ENCODE data around the gene TMEM50B. TPM values are rescaled to one million over a fixed set of nuclear protein-coding genes. Genes with fewer than 3 reads are reported as not detected.

The TMEM50B gene
- total and polyA plus RNA-seq, 4 donors, result 43.7 to 80.9 (median 68.3) TPM

GRCh38 chr21:33505833-33506232 lies 26.1 kb upstream of the TMEM50B start:
- H3K36me3 ChIP-seq (ENCODE audit: control insufficient read depth, insufficient read depth, low read length), result peaks cover 32% of the 10 kb centered on the region
- WGBS (ENCODE audit: insufficient coverage), result no CpG with 5 or more reads among the region's 8 CpGs
- H3K4me1 ChIP-seq (ENCODE audit: control insufficient read depth, insufficient read depth, low read length), result no peaks in the 10 kb centered on the region
- no peaks in the 10 kb centered on the region for H3K9me3 ChIP-seq (ENCODE audit: control insufficient read depth, insufficient read depth, low read length)
- DNase-seq (ENCODE audit: low read depth in 4 of 6, low spot score in 6 of 6), result no peak
- no peak overlapping the region for H3K4me3 ChIP-seq (ENCODE audit: low read depth, low read length)
- no peaks in the 10 kb centered on the region for H3K27me3 ChIP-seq (ENCODE audit: control insufficient read depth, insufficient read depth, low read length)
- no peak overlapping the region for H3K27ac ChIP-seq (ENCODE audit: low read depth, low read length)

GRCh38 chr21:33496345-33496744 lies 16.6 kb upstream of the TMEM50B start:
- DNase-seq (ENCODE audit: low read depth in 4 of 6, low spot score in 6 of 6), result no peak
- H3K27ac ChIP-seq (ENCODE audit: low read depth, low read length), result no peak overlapping the region
- no peak overlapping the region for H3K4me3 ChIP-seq (ENCODE audit: low read depth, low read length)
- H3K27me3 ChIP-seq (ENCODE audit: control insufficient read depth, insufficient read depth, low read length), result no peaks in the 10 kb centered on the region
- H3K9me3 ChIP-seq (ENCODE audit: control insufficient read depth, insufficient read depth, low read length), result no peaks in the 10 kb centered on the region
- peaks cover 4% of the 10 kb centered on the region for H3K4me1 ChIP-seq (ENCODE audit: control insufficient read depth, insufficient read depth, low read length)
- H3K36me3 ChIP-seq (ENCODE audit: control insufficient read depth, insufficient read depth, low read length), result peaks cover 4% of the 10 kb centered on the region
- 50% methylated on average over 6 of the region's 7 CpGs for WGBS (ENCODE audit: insufficient coverage)

- H3K4me3 ChIP-seq (ENCODE audit: low read depth, low read length), result no peak overlapping the region
- WGBS (ENCODE audit: insufficient coverage), result 53% methylated on average over 4 of the region's 4 CpGs
- H3K36me3 ChIP-seq (ENCODE audit: control insufficient read depth, insufficient read depth, low read length), result no peaks in the 10 kb centered on the region
These were observed 16.0 kb upstream of the TMEM50B start for GRCh38 chr21:33495743-33496142.

GRCh38 chr21:33493756-33494155 lies 14.0 kb upstream of the TMEM50B start:
- no peaks in the 10 kb centered on the region for H3K9me3 ChIP-seq (ENCODE audit: control insufficient read depth, insufficient read depth, low read length)
- no CpG with 5 or more reads among the region's 3 CpGs for WGBS (ENCODE audit: insufficient coverage)

More at GRCh38 chr21:33495743-33496142, 16.0 kb upstream of the TMEM50B start:
- no peak overlapping the region for H3K27ac ChIP-seq (ENCODE audit: low read depth, low read length)
- no peak for DNase-seq (ENCODE audit: low read depth in 4 of 6, low spot score in 6 of 6)
- H3K4me1 ChIP-seq (ENCODE audit: control insufficient read depth, insufficient read depth, low read length), result peaks cover 4% of the 10 kb centered on the region
- H3K9me3 ChIP-seq (ENCODE audit: control insufficient read depth, insufficient read depth, low read length), result no peaks in the 10 kb centered on the region
- no peaks in the 10 kb centered on the region for H3K27me3 ChIP-seq (ENCODE audit: control insufficient read depth, insufficient read depth, low read length)

DNA sequence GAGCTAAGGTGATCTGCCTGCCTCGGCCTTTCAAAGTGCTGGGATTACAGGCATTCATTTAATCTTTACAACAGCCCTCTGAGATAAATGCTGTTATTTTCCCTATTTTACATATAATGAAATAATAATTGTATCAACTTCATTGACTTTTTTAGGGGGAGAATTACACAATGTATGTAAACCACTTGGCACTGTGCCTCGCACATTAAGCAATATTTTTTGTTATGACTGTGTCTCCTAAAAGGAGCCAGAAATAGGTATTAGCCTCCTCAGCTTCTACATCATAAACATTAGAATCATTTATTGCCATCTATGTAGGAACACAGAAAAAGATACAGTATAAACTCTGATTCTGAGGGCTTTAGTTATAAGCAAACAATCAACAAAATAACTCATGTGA lies 12.8 kb upstream of the TMEM50B start:
- Histone ChIP-seq H3K27ac (ENCODE audit: low read depth, low read length) (no peak overlapping the region), H3K27me3 (ENCODE audit: control insufficient read depth, insufficient read depth, low read length) (no peaks in the 10 kb centered on the region), H3K36me3 (ENCODE audit: control insufficient read depth, insufficient read depth, low read length) (no peaks in the 10 kb centered on the region), H3K4me1 (ENCODE audit: control insufficient read depth, insufficient read depth, low read length) (peaks cover 4% of the 10 kb centered on the region), H3K9me3 (ENCODE audit: control insufficient read depth, insufficient read depth, low read length) (no peaks in the 10 kb centered on the region), H3K4me3 (ENCODE audit: low read depth, low read length) (no peak overlapping the region)
- no peak for DNase-seq (ENCODE audit: low read depth in 4 of 6, low spot score in 6 of 6)
- WGBS (ENCODE audit: insufficient coverage), result no CpG with 5 or more reads among the region's 2 CpGs

More at GRCh38 chr21:33493756-33494155, 14.0 kb upstream of the TMEM50B start:
- Histone ChIP-seq H3K4me1 (ENCODE audit: control insufficient read depth, insufficient read depth, low read length) (peaks cover 4% of the 10 kb centered on the region), H3K27me3 (ENCODE audit: control insufficient read depth, insufficient read depth, low read length) (no peaks in the 10 kb centered on the region), H3K4me3 (ENCODE audit: low read depth, low read length) (no peak overlapping the region), H3K27ac (ENCODE audit: low read depth, low read length) (no peak overlapping the region), H3K36me3 (ENCODE audit: control insufficient read depth, insufficient read depth, low read length) (no peaks in the 10 kb centered on the region)
- no peak for DNase-seq (ENCODE audit: low read depth in 4 of 6, low spot score in 6 of 6)

GRCh38 chr21:33491373-33492102 lies 11.8 kb upstream of the TMEM50B start, which contains the start of gene DNAJC28:
Gene DNAJC28, minus strand, starts transcription at chr21:33491716. Its CDS starts 2,323 bp downstream, at chr21:33489393.
- 0% methylated on average over 52 of the region's 52 CpGs for WGBS (ENCODE audit: insufficient coverage)
- H3K27me3 ChIP-seq (ENCODE audit: control insufficient read depth, insufficient read depth, low read length), result no peaks in the 10 kb centered on the region
- peak within 1 kb of the TSS; percentile 80 for H3K27ac ChIP-seq (ENCODE audit: low read depth, low read length)
- DNase-seq (ENCODE audit: low read depth in 4 of 6, low spot score in 6 of 6), result peak; percentile 93 to 99 (median 96)
- peaks cover 4% of the 10 kb centered on the region for H3K4me1 ChIP-seq (ENCODE audit: control insufficient read depth, insufficient read depth, low read length)
- H3K9me3 ChIP-seq (ENCODE audit: control insufficient read depth, insufficient read depth, low read length), result no peaks in the 10 kb centered on the region
- H3K36me3 ChIP-seq (ENCODE audit: control insufficient read depth, insufficient read depth, low read length), result no peaks in the 10 kb centered on the region
- peak within 1 kb of the TSS; percentile 80 for H3K4me3 ChIP-seq (ENCODE audit: low read depth, low read length)

- H3K4me1 ChIP-seq (ENCODE audit: control insufficient read depth, insufficient read depth, low read length), result peaks cover 4% of the 10 kb centered on the region
- DNase-seq (ENCODE audit: low read depth in 4 of 6, low spot score in 6 of 6), result peak in 2 of 6 donors; percentile 8 to 46
- H3K9me3 ChIP-seq (ENCODE audit: control insufficient read depth, insufficient read depth, low read length), result no peaks in the 10 kb centered on the region
- 7% methylated on average over 9 of the region's 12 CpGs for WGBS (ENCODE audit: insufficient coverage)
- no peaks in the 10 kb centered on the region for H3K36me3 ChIP-seq (ENCODE audit: control insufficient read depth, insufficient read depth, low read length)
- H3K4me3 ChIP-seq (ENCODE audit: low read depth, low read length), result peak overlapping the region; percentile 80
- H3K27me3 ChIP-seq (ENCODE audit: control insufficient read depth, insufficient read depth, low read length), result no peaks in the 10 kb centered on the region
- peak overlapping the region; percentile 80 for H3K27ac ChIP-seq (ENCODE audit: low read depth, low read length)
These were observed 11.2 kb upstream of the TMEM50B start for GRCh38 chr21:33490991-33491372.

GRCh38 chr21:33488936-33489335 lies 9.2 kb upstream of the TMEM50B start:
- Histone ChIP-seq H3K27me3 (ENCODE audit: control insufficient read depth, insufficient read depth, low read length) (no peaks in the 10 kb centered on the region), H3K4me3 (ENCODE audit: low read depth, low read length) (no peak overlapping the region), H3K4me1 (ENCODE audit: control insufficient read depth, insufficient read depth, low read length) (peaks cover 4% of the 10 kb centered on the region), H3K36me3 (ENCODE audit: control insufficient read depth, insufficient read depth, low read length) (no peaks in the 10 kb centered on the region), H3K27ac (ENCODE audit: low read depth, low read length) (no peak overlapping the region), H3K9me3 (ENCODE audit: control insufficient read depth, insufficient read depth, low read length) (no peaks in the 10 kb centered on the region)
- WGBS (ENCODE audit: insufficient coverage), result no CpG with 5 or more reads among the region's 4 CpGs
- DNase-seq (ENCODE audit: low read depth in 4 of 6, low spot score in 6 of 6), result no peak

DNA sequence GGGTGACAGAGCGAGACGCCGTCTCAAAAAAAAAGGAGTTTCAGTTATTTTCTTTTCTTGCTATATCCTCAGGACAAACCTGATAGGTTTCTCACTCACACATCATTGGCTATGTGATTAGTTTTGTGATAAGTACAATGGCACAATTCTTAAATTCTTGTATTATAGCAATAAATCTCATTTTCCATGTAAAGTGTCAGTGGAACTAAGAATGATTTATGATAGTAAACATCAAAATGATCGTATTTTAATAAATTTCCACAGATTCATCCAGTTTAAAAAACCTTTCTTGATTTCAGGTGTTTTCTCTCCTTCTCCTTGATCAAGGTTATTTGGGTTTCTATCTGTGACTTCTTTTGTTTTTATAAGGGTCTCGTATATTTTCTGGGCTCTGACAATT lies 8.2 kb upstream of the TMEM50B start:
- Histone ChIP-seq H3K27ac (ENCODE audit: low read depth, low read length) (no peak overlapping the region), H3K4me3 (ENCODE audit: low read depth, low read length) (no peak overlapping the region), H3K36me3 (ENCODE audit: control insufficient read depth, insufficient read depth, low read length) (no peaks in the 10 kb centered on the region), H3K9me3 (ENCODE audit: control insufficient read depth, insufficient read depth, low read length) (no peaks in the 10 kb centered on the region), H3K4me1 (ENCODE audit: control insufficient read depth, insufficient read depth, low read length) (peaks cover 4% of the 10 kb centered on the region), H3K27me3 (ENCODE audit: control insufficient read depth, insufficient read depth, low read length) (no peaks in the 10 kb centered on the region)
- no peak for DNase-seq (ENCODE audit: low read depth in 4 of 6, low spot score in 6 of 6)
- WGBS (ENCODE audit: insufficient coverage), result 100% methylated on average over 1 of the region's 5 CpGs

DNA sequence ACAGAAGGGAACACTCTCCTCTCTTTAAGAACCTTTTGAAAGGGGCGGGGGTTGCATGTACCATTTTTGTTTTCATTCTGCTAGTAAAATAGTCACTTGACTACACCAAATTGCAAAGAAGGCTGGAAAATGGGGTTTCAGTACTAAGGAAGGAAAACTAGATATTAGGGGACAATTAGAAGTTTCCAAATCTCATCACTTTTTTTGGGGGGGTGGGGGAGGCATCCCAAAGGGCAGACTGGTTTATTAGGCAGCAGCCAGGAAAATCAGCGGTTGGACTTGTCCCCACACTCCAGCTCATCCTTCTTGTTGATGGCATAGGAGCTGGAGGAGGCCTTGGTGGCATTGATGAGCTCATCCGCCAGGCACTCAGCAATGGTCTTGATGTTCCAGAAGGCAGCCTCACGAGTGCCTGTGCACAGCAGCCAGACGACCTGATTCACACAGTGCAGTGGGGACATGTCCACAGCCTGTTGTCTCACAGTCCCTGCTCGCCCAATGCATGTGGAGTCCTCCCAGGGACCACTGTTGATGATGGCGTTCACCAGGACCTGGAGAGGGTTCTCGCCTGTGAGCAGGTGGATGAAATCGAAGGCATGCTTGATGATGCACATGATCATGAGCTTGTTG lies 1.7 kb upstream of the TMEM50B start:
- no peaks in the 10 kb centered on the region for H3K36me3 ChIP-seq (ENCODE audit: control insufficient read depth, insufficient read depth, low read length)
- DNase-seq (ENCODE audit: low read depth in 4 of 6, low spot score in 6 of 6), result no peak
- H3K4me3 ChIP-seq (ENCODE audit: low read depth, low read length), result no peak overlapping the region
- H3K4me1 ChIP-seq (ENCODE audit: control insufficient read depth, insufficient read depth, low read length), result peaks cover 11% of the 10 kb centered on the region
- WGBS (ENCODE audit: insufficient coverage), result 90% methylated on average over 8 of the region's 9 CpGs
- no peak overlapping the region for H3K27ac ChIP-seq (ENCODE audit: low read depth, low read length)
- no peaks in the 10 kb centered on the region for H3K9me3 ChIP-seq (ENCODE audit: control insufficient read depth, insufficient read depth, low read length)
- H3K27me3 ChIP-seq (ENCODE audit: control insufficient read depth, insufficient read depth, low read length), result no peaks in the 10 kb centered on the region

Data from spinal cord (tissue), 10 donors.